Right lobe of liver (tissue), 4 donors: ENCODE measurements around the gene PLCL2.

Experiments used
- POLR2A ChIP-seq: fragments of 450-650 bp; IDR thresholded peaks from one replicate; pipeline ENCODE4 v1.6.1; 2017; ENCODE audit warnings: antibody characterized with exemption, mild to moderate bottlenecking
- TF ChIP-seq, protein P1 (sequence below), 4 donors: fragments of 200-600 bp in 3 of 4; fragments of 450-650 bp in 1 of 4; IDR thresholded peaks; one replicate each; pipeline versions ENCODE4 v1.5.1 to v1.8.0; 2016 to 2022; ENCODE audit warnings: antibody characterized with exemption in 4 of 4, mild to moderate bottlenecking in 2 of 4
- donor health status: DM: no; HTN: no; CAD: no.
- donor health status: DM: no; HTN: no; CAD: no.
- donor health status: DM: no; HTN: yes; CAD: no.

DNA sequence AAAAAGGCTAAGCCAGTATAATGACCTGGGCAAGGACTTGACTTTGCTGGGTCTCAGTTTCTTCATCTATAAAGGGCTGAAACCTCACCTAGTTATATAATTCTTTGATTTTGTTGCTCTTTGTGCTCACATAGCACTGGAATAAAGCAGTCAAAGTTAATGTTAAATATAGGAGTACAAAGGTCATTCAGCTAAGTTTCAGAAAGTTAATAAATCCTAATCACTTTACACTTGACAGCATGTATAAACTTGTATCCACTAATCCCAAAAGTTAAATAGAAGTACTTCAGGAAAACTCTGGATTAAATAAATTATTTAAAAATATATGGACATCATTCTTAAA, 33.9 kb downstream of the PLCL2 start:
- TF ChIP-seq, protein P1, sequence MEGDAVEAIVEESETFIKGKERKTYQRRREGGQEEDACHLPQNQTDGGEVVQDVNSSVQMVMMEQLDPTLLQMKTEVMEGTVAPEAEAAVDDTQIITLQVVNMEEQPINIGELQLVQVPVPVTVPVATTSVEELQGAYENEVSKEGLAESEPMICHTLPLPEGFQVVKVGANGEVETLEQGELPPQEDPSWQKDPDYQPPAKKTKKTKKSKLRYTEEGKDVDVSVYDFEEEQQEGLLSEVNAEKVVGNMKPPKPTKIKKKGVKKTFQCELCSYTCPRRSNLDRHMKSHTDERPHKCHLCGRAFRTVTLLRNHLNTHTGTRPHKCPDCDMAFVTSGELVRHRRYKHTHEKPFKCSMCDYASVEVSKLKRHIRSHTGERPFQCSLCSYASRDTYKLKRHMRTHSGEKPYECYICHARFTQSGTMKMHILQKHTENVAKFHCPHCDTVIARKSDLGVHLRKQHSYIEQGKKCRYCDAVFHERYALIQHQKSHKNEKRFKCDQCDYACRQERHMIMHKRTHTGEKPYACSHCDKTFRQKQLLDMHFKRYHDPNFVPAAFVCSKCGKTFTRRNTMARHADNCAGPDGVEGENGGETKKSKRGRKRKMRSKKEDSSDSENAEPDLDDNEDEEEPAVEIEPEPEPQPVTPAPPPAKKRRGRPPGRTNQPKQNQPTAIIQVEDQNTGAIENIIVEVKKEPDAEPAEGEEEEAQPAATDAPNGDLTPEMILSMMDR (IDR thresholded peaks at IDR 0.05) = no peak
- no peak for TF ChIP-seq POLR2A
